T-helper 2 cell treated with Interferon-gamma antibody and Interleukin-4, amounts not matched to agents 5 μg/mL and 100 μg/mL, for 36 hours (primary cell): Measurements from ENCODE around the gene BCR.

Source experiments
- DNase-seq: peaks from one replicate; pipeline ENCODE4 v3.0.0; 2021; ENCODE audit warnings: low spot score
- H3K27ac Mint-ChIP-seq: one replicate; pipeline ENCODE4 v1.8.0; 2021; ENCODE audit warnings: mild to moderate bottlenecking, mixed read lengths
- H3K27me3 Mint-ChIP-seq: one replicate; pipeline ENCODE4 v1.8.0; 2021; ENCODE audit warnings: low read depth, mixed read lengths
- H3K36me3 Mint-ChIP-seq: one replicate; pipeline ENCODE4 v1.8.0; 2021; ENCODE audit warnings: low read depth, mixed read lengths
- H3K4me1 Mint-ChIP-seq: one replicate; pipeline ENCODE4 v1.8.0; 2021; ENCODE audit warnings: low read depth, mixed read lengths
- H3K4me3 Mint-ChIP-seq: one replicate; pipeline ENCODE4 v1.8.0; 2022; ENCODE audit warnings: mild to moderate bottlenecking, moderate library complexity, mixed read lengths
- H3K9me3 Mint-ChIP-seq: one replicate; pipeline ENCODE4 v1.8.0; 2021; ENCODE audit warnings: mixed read lengths

Gene BCR

GRCh38 chr22:23268139-23268712, 87.9 kb downstream of the BCR start:
- H3K27me3 Mint-ChIP-seq: no peaks in the 10 kb centered on the region
- H3K9me3 Mint-ChIP-seq: no peaks in the 10 kb centered on the region
- H3K27ac Mint-ChIP-seq: no peak overlapping the region
- H3K4me1 Mint-ChIP-seq: peaks cover 3% of the 10 kb centered on the region
- DNase-seq: no peak
- H3K36me3 Mint-ChIP-seq: peaks cover 12% of the 10 kb centered on the region
- H3K4me3 Mint-ChIP-seq: no peak overlapping the region

- Mint-ChIP-seq H3K4me1 (peaks cover 3% of the 10 kb centered on the region), H3K9me3 (no peaks in the 10 kb centered on the region), H3K27me3 (no peaks in the 10 kb centered on the region), H3K4me3 (no peak overlapping the region), H3K27ac (no peak overlapping the region), H3K36me3 (peaks cover 10% of the 10 kb centered on the region)
- no peak for DNase-seq
Measured at GRCh38 chr22:23268877-23269276, 88.6 kb downstream of the BCR start.

- Mint-ChIP-seq H3K9me3 (no peaks in the 10 kb centered on the region), H3K4me1 (peaks cover 3% of the 10 kb centered on the region), H3K27ac (no peak overlapping the region), H3K27me3 (no peaks in the 10 kb centered on the region), H3K4me3 (no peak overlapping the region), H3K36me3 (peaks cover 11% of the 10 kb centered on the region)
- no peak for DNase-seq
Measured at GRCh38 chr22:23269441-23270211, 89.3 kb downstream of the BCR start.

- no peak overlapping the region for H3K27ac Mint-ChIP-seq
- no peaks in the 10 kb centered on the region for H3K27me3 Mint-ChIP-seq
- H3K4me1 Mint-ChIP-seq: peaks cover 3% of the 10 kb centered on the region
- peaks cover 11% of the 10 kb centered on the region for H3K36me3 Mint-ChIP-seq
- no peak for DNase-seq
- H3K4me3 Mint-ChIP-seq: no peak overlapping the region
- H3K9me3 Mint-ChIP-seq: no peaks in the 10 kb centered on the region
Measured at GRCh38 chr22:23270212-23270733, 90.0 kb downstream of the BCR start.

GRCh38 chr22:23270798-23271596, 90.7 kb downstream of the BCR start:
- no peaks in the 10 kb centered on the region for H3K27me3 Mint-ChIP-seq
- peaks cover 15% of the 10 kb centered on the region for H3K36me3 Mint-ChIP-seq
- H3K4me1 Mint-ChIP-seq: peaks cover 3% of the 10 kb centered on the region
- DNase-seq: no peak
- no peak overlapping the region for H3K4me3 Mint-ChIP-seq
- no peak overlapping the region for H3K27ac Mint-ChIP-seq
- no peaks in the 10 kb centered on the region for H3K9me3 Mint-ChIP-seq

GRCh38 chr22:23271597-23271908, 91.2 kb downstream of the BCR start:
- Mint-ChIP-seq H3K27ac (no peak overlapping the region), H3K36me3 (peaks cover 15% of the 10 kb centered on the region), H3K9me3 (no peaks in the 10 kb centered on the region), H3K4me3 (no peak overlapping the region), H3K4me1 (peaks cover 3% of the 10 kb centered on the region), H3K27me3 (no peaks in the 10 kb centered on the region)
- DNase-seq: no peak

GRCh38 chr22:23272371-23272770, 92.1 kb downstream of the BCR start:
- DNase-seq: no peak
- Mint-ChIP-seq H3K4me3 (no peak overlapping the region), H3K27ac (no peak overlapping the region), H3K36me3 (peaks cover 15% of the 10 kb centered on the region), H3K4me1 (peaks cover 3% of the 10 kb centered on the region), H3K9me3 (no peaks in the 10 kb centered on the region), H3K27me3 (no peaks in the 10 kb centered on the region)

GRCh38 chr22:23272834-23273233, 92.5 kb downstream of the BCR start:
- no peak overlapping the region for H3K27ac Mint-ChIP-seq

GRCh38 chr22:23273445-23274145, 93.3 kb downstream of the BCR start:
- no peaks in the 10 kb centered on the region for H3K9me3 Mint-ChIP-seq
- DNase-seq: no peak
- H3K27me3 Mint-ChIP-seq: no peaks in the 10 kb centered on the region
- H3K36me3 Mint-ChIP-seq: peaks cover 15% of the 10 kb centered on the region
- H3K4me3 Mint-ChIP-seq: no peak overlapping the region
- H3K27ac Mint-ChIP-seq: no peak overlapping the region
- H3K4me1 Mint-ChIP-seq: no peaks in the 10 kb centered on the region

More at GRCh38 chr22:23272834-23273233, 92.5 kb downstream of the BCR start:
- peaks cover 15% of the 10 kb centered on the region for H3K36me3 Mint-ChIP-seq
- no peaks in the 10 kb centered on the region for H3K27me3 Mint-ChIP-seq
- no peak for DNase-seq
- H3K4me3 Mint-ChIP-seq: no peak overlapping the region
- H3K4me1 Mint-ChIP-seq: peaks cover 3% of the 10 kb centered on the region
- H3K9me3 Mint-ChIP-seq: no peaks in the 10 kb centered on the region

- no peaks in the 10 kb centered on the region for H3K4me1 Mint-ChIP-seq
- H3K36me3 Mint-ChIP-seq: peaks cover 12% of the 10 kb centered on the region
- H3K9me3 Mint-ChIP-seq: no peaks in the 10 kb centered on the region
- H3K27me3 Mint-ChIP-seq: no peaks in the 10 kb centered on the region
- no peak for DNase-seq
- no peak overlapping the region for H3K27ac Mint-ChIP-seq
- H3K4me3 Mint-ChIP-seq: no peak overlapping the region
Measured at GRCh38 chr22:23274146-23274526, 93.8 kb downstream of the BCR start.

- no peak for DNase-seq
- Mint-ChIP-seq H3K4me3 (no peak overlapping the region), H3K36me3 (peaks cover 12% of the 10 kb centered on the region), H3K27me3 (no peaks in the 10 kb centered on the region), H3K9me3 (no peaks in the 10 kb centered on the region), H3K4me1 (no peaks in the 10 kb centered on the region), H3K27ac (no peak overlapping the region)
Measured at GRCh38 chr22:23274891-23275694, 94.8 kb downstream of the BCR start.

- no peak for DNase-seq
- no peaks in the 10 kb centered on the region for H3K27me3 Mint-ChIP-seq
- H3K36me3 Mint-ChIP-seq: peaks cover 14% of the 10 kb centered on the region
- no peak overlapping the region for H3K27ac Mint-ChIP-seq
- H3K9me3 Mint-ChIP-seq: no peaks in the 10 kb centered on the region
- H3K4me1 Mint-ChIP-seq: no peaks in the 10 kb centered on the region
- no peak overlapping the region for H3K4me3 Mint-ChIP-seq
Measured at GRCh38 chr22:23275751-23276150, 95.4 kb downstream of the BCR start.
